Spleen (tissue), 11 donors: ENCODE measurements around the gene KMO. TPM values are rescaled to one million over a fixed set of nuclear protein-coding genes. Genes with fewer than 3 reads are reported as not detected.

ENCODE experiments used
- DNase-seq: peaks from one replicate; pipeline ENCODE4 v3.0.0-alpha.2; 2020
- H3K27ac ChIP-seq, 8 donors: fragments of 200-600 bp; sonication (generic) in 7 of 8; 1 replicate in 4 of 8; 2 replicates in 4 of 8; pipeline versions ENCODE4 v1.5.0 to v1.8.0; 2016 to 2021; ENCODE audit warnings: inconsistent platforms in 4 of 8, mild to moderate bottlenecking in 4 of 8, moderate library complexity in 1 of 8
- H3K27me3 ChIP-seq, 7 donors: fragments of 200-600 bp; sonication (generic) in 6 of 7; replicated peaks in 1 of 7; 1 replicate in 4 of 7; 2 replicates in 3 of 7; pipeline versions ENCODE4 v1.5.0 to v1.8.0; 2016 to 2021; ENCODE audit warnings: inconsistent platforms in 3 of 7, mild to moderate bottlenecking in 1 of 7
- H3K36me3 ChIP-seq, 6 donors: fragments of 200-600 bp; sonication (generic) in 5 of 6; 1 replicate in 4 of 6; 2 replicates in 2 of 6; pipeline versions ENCODE4 v1.5.0 to v1.8.0; 2016 to 2021; ENCODE audit warnings: inconsistent platforms in 2 of 6
- H3K4me1 ChIP-seq, 6 donors: fragments of 200-600 bp; sonication (generic) in 5 of 6; 1 replicate in 3 of 6; 2 replicates in 3 of 6; pipeline versions ENCODE4 v1.5.0 to v1.8.0; 2016 to 2021; ENCODE audit warnings: inconsistent platforms in 3 of 6
- H3K4me3 ChIP-seq, 8 donors: fragments of 200-600 bp; sonication (generic) in 7 of 8; 1 replicate in 4 of 8; 2 replicates in 4 of 8; pipeline versions ENCODE4 v1.5.0 to v1.8.0; 2016 to 2021; ENCODE audit warnings: inconsistent platforms in 4 of 8, mild to moderate bottlenecking in 4 of 8, moderate library complexity in 2 of 8
- H3K9me3 ChIP-seq, 8 donors: fragments of 200-600 bp; sonication (generic) in 7 of 8; 1 replicate in 4 of 8; 2 replicates in 4 of 8; pipeline versions ENCODE4 v1.5.0 to v1.8.0; 2016 to 2021; ENCODE audit warnings: inconsistent platforms in 4 of 8
- CTCF ChIP-seq, 11 experiments: fragments of 200-600 bp in 7 of 11; fragments of 450-650 bp in 4 of 11; sonication (generic) in 4 of 11; IDR thresholded peaks in 8 of 11; conservative IDR thresholded peaks in 3 of 11; 1 replicate in 7 of 11; 2 replicates in 4 of 11; pipeline versions ENCODE4 v1.4.0 to v1.8.0; 2016 to 2021; ENCODE audit warnings: antibody characterized with exemption in 11 of 11, inconsistent platforms in 4 of 11, mild to moderate bottlenecking in 1 of 11
- POLR2A ChIP-seq, 3 donors: fragments of 450-650 bp; IDR thresholded peaks; one replicate each; pipeline ENCODE4 v1.5.1; 2017; ENCODE audit warnings: antibody characterized with exemption in 3 of 3, mild to moderate bottlenecking in 1 of 3
- POLR2AphosphoS5 ChIP-seq, 3 donors: sonication (generic); formaldehyde crosslinking; IDR thresholded peaks; one replicate each; pipeline ENCODE4 v1.5.1; 2017; ENCODE audit warnings: antibody characterized with exemption in 3 of 3
- WGBS, 5 donors: extraction: QIAGEN DNeasy Blood & Tissue Kit in 3 of 5; methylation state at CpG; one replicate each; pipeline versions ENCODE4 v1.1.5 to v1.1.7; 2013 to 2018; 5-methylcytosine and 5-hydroxymethylcytosine counted together
- intact Hi-C: fragments of 100-400 bp; cut with DNase I; formaldehyde crosslinking; loops from one replicate; pipeline ENCODE4 v1.15.0; 2023; ENCODE audit warnings: low total_unique reads
- polyA plus RNA-seq, 3 donors: library from polyadenylated mRNA; stranded (reverse); fragments of 200-250 nt; gene quantifications; one replicate each; pipeline ENCODE4 v1.2.1, GENCODE V29; 2013
- total RNA-seq, 7 donors: library from RNA; depleted of rRNA in 3 of 7; stranded (reverse); fragments of >200 nt in 3 of 7; fragmentation: NEBNext Ultra II Directional in 4 of 7; extraction: Animal tissue kit (Norgen Biotek cat#: 25700) in 4 of 7; gene quantifications; one replicate each; pipeline versions ENCODE4 v1.1.0 to v1.2.1, GENCODE V29; 2016 to 2021
- donor health status: healthy with polysubstance abuse.
- donor health status: DM: no; HTN: no; CAD: no; lungs with moderate emphysema.
- donor health status: DM: no; HTN: no; CAD: no.
- donor health status: Bipolar disorder and iron deficiency.
- donor health status: healthy.
- donor health status: DM: no; HTN: no; CAD: no.
- donor health status: DM: yes; HTN: yes; CAD: no.

Gene KMO
- total and polyA plus RNA-seq, 10 donors, result 10.3 to 25.1 (median 15.2) TPM

DNA sequence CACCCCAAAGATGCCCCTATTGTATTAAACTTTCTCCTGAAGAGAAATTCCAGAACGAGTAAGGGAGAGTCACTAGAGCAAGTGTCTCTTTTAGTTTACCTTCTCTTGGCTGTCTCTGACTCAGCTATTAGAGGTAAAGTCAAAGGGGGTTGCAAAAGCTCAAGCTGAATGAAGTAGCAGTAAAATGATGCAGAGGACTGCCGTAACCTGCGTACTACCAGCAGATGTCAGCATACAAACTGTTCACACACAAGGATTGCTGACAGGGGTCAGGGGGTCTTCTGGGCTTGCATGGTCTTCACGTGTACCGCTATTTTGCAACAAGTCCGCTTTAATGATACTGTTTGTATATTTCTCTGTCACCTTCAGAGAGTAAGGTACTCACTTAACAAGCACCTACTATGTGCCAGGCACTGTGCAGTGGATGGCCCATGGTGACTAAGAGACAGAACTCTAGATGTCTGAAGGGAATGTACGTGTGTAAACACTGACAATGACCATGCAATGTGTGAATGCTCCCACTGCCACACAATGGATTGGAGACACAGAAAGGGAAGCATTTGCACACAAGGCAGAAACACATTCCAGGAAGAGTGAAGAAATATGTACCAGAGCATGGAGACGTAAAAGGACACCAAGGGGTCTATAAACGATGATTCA lies 73.1 kb downstream of the KMO start:
- WGBS, 5 donors, result 75 to 88% (median 79%) methylated on average over 9 of the region's 9 CpGs
- TF ChIP-seq POLR2AphosphoS5 (IDR thresholded peaks at IDR 0.05) (peak in 1 of 3 donors; percentile 19), POLR2A (IDR thresholded peaks at IDR 0.05) (no peak), CTCF (IDR thresholded peaks at IDR 0.05 in 8 of 11, conservative IDR thresholded peaks at IDR 0.05 in 3 of 11) (no peak)
- peaks cover 0 to 13% (median 4%) of the 10 kb centered on the region in 6 donors for H3K4me1 ChIP-seq
- no peak overlapping the region for H3K4me3 ChIP-seq
- DNase-seq, result no peak
- no peaks in the 10 kb centered on the region for H3K9me3 ChIP-seq
- no peak overlapping the region for H3K27ac ChIP-seq
- peaks cover 0 to 27% (median 0%) of the 10 kb centered on the region in 6 donors for H3K36me3 ChIP-seq
- intact Hi-C loops, result no loop called here
- no peaks in the 10 kb centered on the region for H3K27me3 ChIP-seq

- intact Hi-C loops, result no loop called here
- H3K4me3 ChIP-seq, result no peak overlapping the region
- no peaks in the 10 kb centered on the region for H3K9me3 ChIP-seq
- WGBS, 5 donors, result 78 to 88% (median 86%) methylated on average over 5 of the region's 5 CpGs
- H3K27me3 ChIP-seq, result no peaks in the 10 kb centered on the region
- peaks cover 0 to 27% (median 0%) of the 10 kb centered on the region in 6 donors for H3K36me3 ChIP-seq
- no peak for DNase-seq
- H3K27ac ChIP-seq, result no peak overlapping the region
- peaks cover 0 to 17% (median 5%) of the 10 kb centered on the region in 6 donors for H3K4me1 ChIP-seq
- TF ChIP-seq POLR2A (IDR thresholded peaks at IDR 0.05), result no peak
- no peak for TF ChIP-seq POLR2AphosphoS5 (IDR thresholded peaks at IDR 0.05)
- no peak for TF ChIP-seq CTCF (IDR thresholded peaks at IDR 0.05 in 8 of 11, conservative IDR thresholded peaks at IDR 0.05 in 3 of 11)
Observed at GRCh38 chr1:241606544-241606943, 74.4 kb downstream of the KMO start.

GRCh38 chr1:241607497-241607896 lies 75.3 kb downstream of the KMO start:
- Histone ChIP-seq H3K4me3 (no peak overlapping the region), H3K27me3 (no peaks in the 10 kb centered on the region), H3K27ac (no peak overlapping the region), H3K4me1 (peaks cover 0 to 25% (median 6%) of the 10 kb centered on the region in 6 donors), H3K36me3 (peaks cover 0 to 20% (median 0%) of the 10 kb centered on the region in 6 donors), H3K9me3 (no peaks in the 10 kb centered on the region)
- intact Hi-C loops, result no loop called here
- DNase-seq, result no peak
- no peak for TF ChIP-seq POLR2A (IDR thresholded peaks at IDR 0.05)
- no peak for TF ChIP-seq POLR2AphosphoS5 (IDR thresholded peaks at IDR 0.05)
- TF ChIP-seq CTCF (IDR thresholded peaks at IDR 0.05 in 8 of 11, conservative IDR thresholded peaks at IDR 0.05 in 3 of 11), result no peak

DNA sequence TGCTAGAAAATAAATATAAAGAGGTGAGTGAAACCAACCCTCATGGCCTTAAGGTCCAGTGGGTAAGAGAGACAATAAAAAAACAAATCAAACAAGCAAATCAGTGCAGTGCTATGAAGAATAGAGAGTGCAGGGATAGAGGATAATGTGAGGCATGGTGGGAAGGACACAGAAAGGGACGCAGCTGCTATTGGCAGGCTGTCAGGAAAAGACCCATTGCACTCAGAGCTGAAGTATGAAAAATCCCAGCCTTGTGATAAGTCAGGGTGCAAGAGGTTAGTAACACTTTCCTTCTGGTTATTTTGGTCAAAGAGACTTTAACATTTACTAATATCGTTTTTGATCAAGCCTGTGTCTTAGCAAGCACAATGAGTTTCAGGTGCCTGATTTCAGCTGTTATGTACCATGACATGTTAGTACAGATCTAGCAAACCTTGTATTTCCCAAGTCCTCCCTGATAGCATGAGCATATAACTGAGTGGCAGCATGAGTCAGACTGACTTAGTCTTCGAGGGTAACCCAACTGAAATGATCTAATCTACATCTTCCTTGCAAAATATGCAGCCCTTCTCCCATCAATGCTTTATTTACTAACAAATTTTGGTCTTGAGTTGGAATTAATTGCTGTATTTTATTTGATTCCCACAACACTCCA lies 76.3 kb downstream of the KMO start:
- H3K27me3 ChIP-seq, result no peaks in the 10 kb centered on the region
- TF ChIP-seq POLR2AphosphoS5 (IDR thresholded peaks at IDR 0.05) (no peak), POLR2A (IDR thresholded peaks at IDR 0.05) (no peak), CTCF (IDR thresholded peaks at IDR 0.05 in 8 of 11, conservative IDR thresholded peaks at IDR 0.05 in 3 of 11) (no peak)
- H3K4me3 ChIP-seq, result no peak overlapping the region
- no peaks in the 10 kb centered on the region for H3K9me3 ChIP-seq
- H3K4me1 ChIP-seq, result peaks cover 0 to 26% (median 6%) of the 10 kb centered on the region in 6 donors
- intact Hi-C loops, result no loop called here
- no peak for DNase-seq
- H3K27ac ChIP-seq, result no peak overlapping the region
- H3K36me3 ChIP-seq, result peaks cover 0 to 10% (median 0%) of the 10 kb centered on the region in 6 donors
- WGBS, 5 donors, result 42 to 67% (median 53%) methylated on average over 3 of the region's 3 CpGs
